Measurements from ENCODE around the gene SLAMF9. TPM values are rescaled to one million over a fixed set of nuclear protein-coding genes. Genes with fewer than 3 reads are reported as not detected.

SLAMF9 gene
- total RNA-seq, 2 experiments from 2014 or later = not detected

GRCh38 chr1:159985473-159985872 is 31.4 kb upstream of the SLAMF9 start:
- Mint-ChIP-seq H3K4me3 (no peak overlapping the region), H3K27me3 (peaks cover 17% of the 10 kb centered on the region), H3K36me3 (ENCODE audit: low read depth) (no peaks in the 10 kb centered on the region), H3K4me1 (ENCODE audit: low read depth) (no peaks in the 10 kb centered on the region), H3K27ac (no peak overlapping the region), H3K9me3 (no peaks in the 10 kb centered on the region)
- ChIA-PET CTCF (interaction anchor here (1.2 to 13.8 kb wide), 3 partner anchors 20 to 100 kb away, joined by 3 to 143 read pairs (median 3); no protein-coding TSS in a partner anchor), POLR2A (interaction anchor here (1.1 kb wide), 1 partner anchor 16 kb away, joined by 4 read pairs; no protein-coding TSS in a partner anchor)
- DNase-seq = no peak
- intact Hi-C loops (cut with micrococcal nuclease) = no loop called here
- no peak for TF ChIP-seq CTCF (IDR thresholded peaks at IDR 0.05)
- ATAC-seq = no peak

- ChIA-PET CTCF (interaction anchor here (2.1 to 13.8 kb wide), 2 partner anchors 22 to 95 kb away, joined by 7 to 143 read pairs; no protein-coding TSS in a partner anchor), POLR2A (no interaction called here)
- DNase-seq (no peak), ATAC-seq (no peak)
- Mint-ChIP-seq H3K36me3 (ENCODE audit: low read depth) (no peaks in the 10 kb centered on the region), H3K27ac (no peak overlapping the region), H3K9me3 (no peaks in the 10 kb centered on the region), H3K27me3 (peaks cover 25% of the 10 kb centered on the region), H3K4me3 (no peak overlapping the region), H3K4me1 (ENCODE audit: low read depth) (no peaks in the 10 kb centered on the region)
- intact Hi-C loops (cut with micrococcal nuclease) = no loop called here
- TF ChIP-seq CTCF (IDR thresholded peaks at IDR 0.05) = no peak
Observed at GRCh38 chr1:159983681-159984080, 29.6 kb upstream of the SLAMF9 start.

- H3K9me3 Mint-ChIP-seq = no peaks in the 10 kb centered on the region
- H3K36me3 Mint-ChIP-seq (ENCODE audit: low read depth) = no peaks in the 10 kb centered on the region
- ATAC-seq = no peak
- H3K27ac Mint-ChIP-seq = no peak overlapping the region
- CTCF ChIA-PET = interaction anchor here (13.8 kb wide), 1 partner anchor 23 kb away, joined by 143 read pairs; no protein-coding TSS in a partner anchor
- intact Hi-C loops (cut with micrococcal nuclease) = no loop called here
- DNase-seq = no peak
- H3K4me1 Mint-ChIP-seq (ENCODE audit: low read depth) = no peaks in the 10 kb centered on the region
- peaks cover 28% of the 10 kb centered on the region for H3K27me3 Mint-ChIP-seq
- no peak overlapping the region for H3K4me3 Mint-ChIP-seq
- POLR2A ChIA-PET = interaction anchor here (0.6 kb wide), 1 partner anchor 664 kb away, joined by 3 read pairs; no protein-coding TSS in a partner anchor
- TF ChIP-seq CTCF (IDR thresholded peaks at IDR 0.05) = no peak
Observed at GRCh38 chr1:159982280-159982679, 28.2 kb upstream of the SLAMF9 start.

- H3K36me3 Mint-ChIP-seq (ENCODE audit: low read depth) = no peaks in the 10 kb centered on the region
- CTCF ChIA-PET = interaction anchor here (13.8 kb wide), 1 partner anchor 24 kb away, joined by 143 read pairs; no protein-coding TSS in a partner anchor
- H3K27ac Mint-ChIP-seq = no peak overlapping the region
- POLR2A ChIA-PET = interaction anchor here (0.6 kb wide), 1 partner anchor 663 kb away, joined by 3 read pairs; no protein-coding TSS in a partner anchor
- TF ChIP-seq CTCF (IDR thresholded peaks at IDR 0.05) = no peak
- H3K9me3 Mint-ChIP-seq = no peaks in the 10 kb centered on the region
- H3K4me3 Mint-ChIP-seq = no peak overlapping the region
- H3K27me3 Mint-ChIP-seq = peaks cover 27% of the 10 kb centered on the region
- intact Hi-C loops (cut with micrococcal nuclease) = no loop called here
- no peaks in the 10 kb centered on the region for H3K4me1 Mint-ChIP-seq (ENCODE audit: low read depth)
- DNase-seq (no peak), ATAC-seq (no peak)
Observed at GRCh38 chr1:159981351-159982055, 27.5 kb upstream of the SLAMF9 start.

- ATAC-seq (no peak), DNase-seq (no peak)
- Mint-ChIP-seq H3K36me3 (ENCODE audit: low read depth) (no peaks in the 10 kb centered on the region), H3K4me1 (ENCODE audit: low read depth) (no peaks in the 10 kb centered on the region), H3K27ac (no peak overlapping the region), H3K27me3 (peaks cover 27% of the 10 kb centered on the region), H3K9me3 (no peaks in the 10 kb centered on the region), H3K4me3 (no peak overlapping the region)
- CTCF ChIA-PET = no interaction called here
- intact Hi-C loops (cut with micrococcal nuclease) = no loop called here
- no peak for TF ChIP-seq CTCF (IDR thresholded peaks at IDR 0.05)
- POLR2A ChIA-PET = no interaction called here
Observed at GRCh38 chr1:159980786-159981185, 26.7 kb upstream of the SLAMF9 start.

Measured in activated CD8-positive, alpha-beta T cell treated with anti-CD3 and anti-CD28 coated beads for 36 hours (primary cell).